HUDEP-2 (cell line): ENCODE measurements around the gene LRRC28.

Experiments
- DNase-seq, 76 experiments: peaks; one replicate each; lab custom pipeline; 2025; ENCODE audit not compliant: unreplicated experiment in 76 of 76; lab: John Stamatoyannopoulos, UW

The LRRC28 gene

GRCh38 chr15:99248000-99248715, 3.1 kb upstream of the LRRC28 start:
- DNase-seq = no peak

- no peak for DNase-seq
Measured at GRCh38 chr15:99249270-99249841, 1.9 kb upstream of the LRRC28 start, which contains the start of gene TTC23. Gene TTC23 (minus strand): TSS chr15:99249581. CDS start chr15:99228712, 20,869 bp downstream.

GRCh38 chr15:99250001-99250400, 1.3 kb upstream of the LRRC28 start:
- DNase-seq = no peak

- DNase-seq = no peak
Measured at GRCh38 chr15:99250494-99250856, 806 bp upstream of the LRRC28 start.

- DNase-seq = no peak
Measured at GRCh38 chr15:99252326-99252725, 1.0 kb downstream of the LRRC28 start.

GRCh38 chr15:99253381-99254090, 2.3 kb downstream of the LRRC28 start:
- no peak for DNase-seq

GRCh38 chr15:99257107-99257750, 5.9 kb downstream of the LRRC28 start:
- DNase-seq = no peak

- DNase-seq = no peak
Measured at GRCh38 chr15:99264125-99264524, 12.8 kb downstream of the LRRC28 start.

- DNase-seq = no peak
Measured at GRCh38 chr15:99265541-99266070, 14.3 kb downstream of the LRRC28 start.

- no peak for DNase-seq
Measured at GRCh38 chr15:99267957-99268356, 16.7 kb downstream of the LRRC28 start.

- DNase-seq = no peak
Measured at GRCh38 chr15:99268431-99268830, 17.1 kb downstream of the LRRC28 start.

- no peak for DNase-seq
Measured at GRCh38 chr15:99273801-99274200, 22.5 kb downstream of the LRRC28 start.

GRCh38 chr15:99275061-99275460, 23.8 kb downstream of the LRRC28 start:
- DNase-seq = no peak

GRCh38 chr15:99275525-99276128, 24.3 kb downstream of the LRRC28 start:
- no peak for DNase-seq

- DNase-seq = no peak
Measured at GRCh38 chr15:99279290-99279689, 28.0 kb downstream of the LRRC28 start.

- DNase-seq = no peak
Measured at GRCh38 chr15:99279827-99280226, 28.5 kb downstream of the LRRC28 start.

- DNase-seq = no peak
Measured at GRCh38 chr15:99282121-99282520, 30.8 kb downstream of the LRRC28 start.

GRCh38 chr15:99282586-99282985, 31.3 kb downstream of the LRRC28 start:
- no peak for DNase-seq

GRCh38 chr15:99283717-99284116, 32.4 kb downstream of the LRRC28 start:
- DNase-seq = no peak

GRCh38 chr15:99291643-99292042, 40.4 kb downstream of the LRRC28 start:
- DNase-seq = no peak

GRCh38 chr15:99295840-99296239, 44.6 kb downstream of the LRRC28 start:
- DNase-seq = no peak
